GM19397 (cell line): ENCODE measurements around the gene GLT1D1.

ENCODE experiments used
- ATAC-seq: cut with Tn5 transposase; IDR thresholded peaks from one replicate; pipeline ENCODE4 v1.9.1; 2021; ENCODE audit warnings: mild to moderate bottlenecking, moderate library complexity; ENCODE audit not compliant: unreplicated experiment

GLT1D1 gene

GRCh38 chr12:128961308-128961902 lies 108.1 kb downstream of the GLT1D1 start:
- ATAC-seq = no peak

- no peak for ATAC-seq
These were observed 108.7 kb downstream of the GLT1D1 start for GRCh38 chr12:128961957-128962356.

GRCh38 chr12:128966203-128966810 lies 113.0 kb downstream of the GLT1D1 start:
- no peak for ATAC-seq

- no peak for ATAC-seq
These were observed 115.4 kb downstream of the GLT1D1 start for GRCh38 chr12:128968668-128969067.

GRCh38 chr12:128969480-128970055 lies 116.3 kb downstream of the GLT1D1 start:
- ATAC-seq = peak; percentile 73

GRCh38 chr12:128970110-128970509 lies 116.8 kb downstream of the GLT1D1 start:
- ATAC-seq = no peak

- no peak for ATAC-seq
These were observed 117.7 kb downstream of the GLT1D1 start for GRCh38 chr12:128970941-128971340.

- no peak for ATAC-seq
These were observed 118.5 kb downstream of the GLT1D1 start for GRCh38 chr12:128971802-128972201.

- no peak for ATAC-seq
These were observed 120.8 kb downstream of the GLT1D1 start for GRCh38 chr12:128973883-128974681.

GRCh38 chr12:128974881-128975280 lies 121.6 kb downstream of the GLT1D1 start:
- ATAC-seq = no peak

- ATAC-seq = no peak
These were observed 123.0 kb downstream of the GLT1D1 start for GRCh38 chr12:128976120-128976738.

GRCh38 chr12:128977441-128977840 lies 124.2 kb downstream of the GLT1D1 start:
- no peak for ATAC-seq

- no peak for ATAC-seq
These were observed 124.8 kb downstream of the GLT1D1 start for GRCh38 chr12:128978067-128978466.

GRCh38 chr12:128980623-128981022 lies 127.3 kb downstream of the GLT1D1 start:
- ATAC-seq = no peak

- ATAC-seq = no peak
These were observed 128.8 kb downstream of the GLT1D1 start for GRCh38 chr12:128981971-128982533.

GRCh38 chr12:128982933-128983332 lies 129.7 kb downstream of the GLT1D1 start:
- ATAC-seq = no peak

GRCh38 chr12:128983371-128983770 lies 130.1 kb downstream of the GLT1D1 start:
- ATAC-seq = no peak

- ATAC-seq = no peak
These were observed 133.7 kb downstream of the GLT1D1 start for GRCh38 chr12:128986957-128987356.

GRCh38 chr12:128989287-128989686 lies 136.0 kb downstream of the GLT1D1 start:
- no peak for ATAC-seq

GRCh38 chr12:128991716-128992115 lies 138.4 kb downstream of the GLT1D1 start:
- ATAC-seq = no peak

- no peak for ATAC-seq
These were observed 138.8 kb downstream of the GLT1D1 start for GRCh38 chr12:128992116-128992515.
